RPMI8226 (cell line): ENCODE measurements around the gene CDK18.
A peak's percentile ranks its signal among the peaks of the same experiment; 100 is the strongest.

Source experiments
- DNase-seq: peaks from one replicate; pipeline ENCODE4 v3.0.0-alpha.2; 2015

CDK18 gene

GRCh38 chr1:205525495-205526285 is 21.2 kb downstream of the CDK18 start:
- DNase-seq, result no peak

- DNase-seq, result no peak
Observed at GRCh38 chr1:205526431-205526830, 22.0 kb downstream of the CDK18 start.

GRCh38 chr1:205527931-205528330 is 23.5 kb downstream of the CDK18 start:
- DNase-seq, result no peak

- DNase-seq, result no peak
Observed at GRCh38 chr1:205528446-205528886, 24.0 kb downstream of the CDK18 start.

- peak; percentile 86 for DNase-seq
Observed at GRCh38 chr1:205528887-205529825, 24.7 kb downstream of the CDK18 start.

GRCh38 chr1:205530116-205530515 is 25.6 kb downstream of the CDK18 start:
- no peak for DNase-seq

GRCh38 chr1:205531191-205532025 is 26.9 kb downstream of the CDK18 start:
- no peak for DNase-seq

- no peak for DNase-seq
Observed at GRCh38 chr1:205532026-205532898, 27.8 kb downstream of the CDK18 start.

- no peak for DNase-seq
Observed at GRCh38 chr1:205532996-205533735, 28.7 kb downstream of the CDK18 start.

- no peak for DNase-seq
Observed at GRCh38 chr1:205533748-205534443, 29.4 kb downstream of the CDK18 start.

GRCh38 chr1:205534444-205534985 is 30.0 kb downstream of the CDK18 start:
- no peak for DNase-seq

- DNase-seq, result no peak
Observed at GRCh38 chr1:205535096-205535495, 30.6 kb downstream of the CDK18 start.

GRCh38 chr1:205535866-205536758 is 31.6 kb downstream of the CDK18 start:
- no peak for DNase-seq

- peak; percentile 46 for DNase-seq
Observed at GRCh38 chr1:205536759-205537361, 32.4 kb downstream of the CDK18 start.

GRCh38 chr1:205537386-205538018 is 33.0 kb downstream of the CDK18 start:
- no peak for DNase-seq

- DNase-seq, result no peak
Observed at GRCh38 chr1:205538235-205538840, 33.9 kb downstream of the CDK18 start.

GRCh38 chr1:205541161-205541886 is 36.9 kb downstream of the CDK18 start:
- DNase-seq, result no peak
